Urinary bladder (tissue), 4 donors: ENCODE results near the gene PAH. TPM values are rescaled to one million over a fixed set of nuclear protein-coding genes. Genes with fewer than 3 reads are reported as not detected.
A peak's percentile ranks its signal among the peaks of the same experiment; 100 is the strongest.

Source experiments
- DNase-seq: peaks from one replicate; pipeline ENCODE4 v3.0.0-alpha.2; 2015; ENCODE audit errors: extremely low spot score
- H3K27ac ChIP-seq: one replicate; pipeline ENCODE4 v1.5.1; 2013; ENCODE audit warnings: low read depth, mild to moderate bottlenecking, moderate library complexity
- H3K36me3 ChIP-seq: one replicate; pipeline ENCODE4 v1.6.1; 2013; ENCODE audit warnings: mild to moderate bottlenecking, moderate library complexity; ENCODE audit not compliant: insufficient read depth
- H3K4me1 ChIP-seq: one replicate; pipeline ENCODE4 v1.6.1; 2013; ENCODE audit warnings: mild to moderate bottlenecking, moderate library complexity; ENCODE audit not compliant: insufficient read depth
- H3K4me3 ChIP-seq: one replicate; pipeline ENCODE4 v1.5.1; 2013; ENCODE audit warnings: low read depth, low read length
- WGBS: extraction: QIAGEN DNeasy Blood & Tissue Kit; methylation state at CpG from one replicate; pipeline ENCODE4 v1.1.7; 2013; 5-methylcytosine and 5-hydroxymethylcytosine counted together
- polyA plus RNA-seq: library from polyadenylated mRNA; stranded (reverse); fragments of 200-250 nt; gene quantifications from one replicate; pipeline ENCODE4 v1.2.3, GENCODE V29; 2013
- total RNA-seq: library from RNA; depleted of rRNA; stranded (reverse); fragments of >200 nt; gene quantifications from one replicate; pipeline ENCODE4 v1.2.3, GENCODE V29; 2014
- donor health status: healthy with polysubstance abuse.
- donor health status: healthy.

PAH gene
- total RNA-seq (2.3 TPM), polyA plus RNA-seq (0.37 TPM)

DNA sequence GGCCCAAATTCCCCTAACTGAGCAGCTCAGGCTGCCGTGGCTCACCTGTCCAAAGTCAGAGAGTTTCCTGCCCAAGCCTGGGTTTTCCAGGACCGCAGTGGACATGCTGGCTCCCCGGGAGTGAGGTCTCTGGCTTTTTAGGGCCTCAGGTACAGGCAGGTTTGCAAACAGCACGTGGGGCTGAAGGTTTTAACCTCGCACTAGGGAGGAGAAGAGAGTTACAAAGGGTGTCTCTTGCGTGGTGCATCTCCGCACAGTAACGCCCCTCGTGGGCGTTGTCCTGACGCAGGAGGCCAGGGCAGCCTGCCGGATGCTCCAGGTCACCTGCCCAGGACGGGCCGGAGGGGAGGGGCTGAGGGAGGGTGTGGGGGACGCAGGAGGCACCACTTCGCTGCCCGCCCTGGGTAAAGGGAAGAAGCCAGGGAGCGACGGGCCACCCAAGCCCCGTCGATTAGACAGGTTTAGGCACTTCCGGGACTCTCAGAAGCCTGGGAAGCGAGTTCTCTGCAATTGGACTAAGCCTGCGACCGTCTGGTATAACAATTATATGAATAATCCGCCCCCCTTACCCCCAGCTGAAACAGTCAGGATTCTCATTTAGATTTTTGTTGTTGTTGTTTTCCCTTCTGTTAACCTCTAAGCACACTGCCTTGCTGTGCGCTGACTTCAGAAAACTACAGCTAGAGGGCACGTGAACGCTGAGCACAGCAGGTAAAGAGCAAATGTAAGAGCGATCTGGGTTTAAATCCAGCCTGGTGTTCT, at the start of gene PAH:
PAH (minus strand) TSS at position 219 of the 762 bp plus-strand sequence; CDS start at position 105, 114 bp downstream.
- H3K27ac ChIP-seq, result no peak within 1 kb of the TSS
- no peaks in the 10 kb centered on the region for H3K36me3 ChIP-seq
- WGBS, result 10% methylated on average over 30 of the region's 30 CpGs
- no peak for DNase-seq
- no peak within 1 kb of the TSS for H3K4me3 ChIP-seq
- H3K4me1 ChIP-seq, result no peaks in the 10 kb centered on the region

DNA sequence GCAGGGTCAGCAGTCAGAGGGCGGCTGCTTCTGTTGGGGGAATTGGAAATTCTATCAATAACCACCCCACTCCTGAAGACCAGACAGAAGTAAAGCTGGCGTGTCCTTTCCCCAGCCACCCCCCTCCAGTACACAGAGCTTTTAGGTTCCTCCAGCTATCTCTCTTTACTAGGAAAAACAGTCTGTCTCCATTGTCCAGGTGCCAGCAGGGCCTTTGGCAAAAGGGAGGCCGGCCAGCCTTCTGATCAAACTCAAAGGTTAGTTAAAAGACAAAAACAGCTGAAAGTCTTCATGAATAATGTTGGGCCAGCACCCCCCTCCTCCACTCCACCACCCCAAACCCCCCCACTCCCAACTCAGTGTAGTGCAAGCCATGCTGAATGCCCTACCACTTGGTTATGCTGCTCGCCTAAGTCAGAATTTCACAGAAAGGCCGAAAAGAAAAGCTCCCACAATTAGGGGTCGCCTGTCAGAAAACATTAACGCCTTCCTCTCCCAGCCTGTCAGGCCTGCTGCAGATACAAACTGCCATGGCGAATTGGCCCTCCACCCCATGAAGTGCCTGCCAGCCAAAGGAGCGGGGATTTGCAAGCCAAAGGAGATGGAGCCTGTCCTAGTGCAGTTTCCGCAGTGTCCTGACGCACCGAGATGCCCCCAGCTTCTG, 49.3 kb upstream of the PAH start:
- WGBS, result 30% methylated on average over 12 of the region's 12 CpGs
- DNase-seq, result no peak
- no peak overlapping the region for H3K4me3 ChIP-seq
- no peaks in the 10 kb centered on the region for H3K4me1 ChIP-seq
- no peak overlapping the region for H3K27ac ChIP-seq
- H3K36me3 ChIP-seq, result no peaks in the 10 kb centered on the region

DNA sequence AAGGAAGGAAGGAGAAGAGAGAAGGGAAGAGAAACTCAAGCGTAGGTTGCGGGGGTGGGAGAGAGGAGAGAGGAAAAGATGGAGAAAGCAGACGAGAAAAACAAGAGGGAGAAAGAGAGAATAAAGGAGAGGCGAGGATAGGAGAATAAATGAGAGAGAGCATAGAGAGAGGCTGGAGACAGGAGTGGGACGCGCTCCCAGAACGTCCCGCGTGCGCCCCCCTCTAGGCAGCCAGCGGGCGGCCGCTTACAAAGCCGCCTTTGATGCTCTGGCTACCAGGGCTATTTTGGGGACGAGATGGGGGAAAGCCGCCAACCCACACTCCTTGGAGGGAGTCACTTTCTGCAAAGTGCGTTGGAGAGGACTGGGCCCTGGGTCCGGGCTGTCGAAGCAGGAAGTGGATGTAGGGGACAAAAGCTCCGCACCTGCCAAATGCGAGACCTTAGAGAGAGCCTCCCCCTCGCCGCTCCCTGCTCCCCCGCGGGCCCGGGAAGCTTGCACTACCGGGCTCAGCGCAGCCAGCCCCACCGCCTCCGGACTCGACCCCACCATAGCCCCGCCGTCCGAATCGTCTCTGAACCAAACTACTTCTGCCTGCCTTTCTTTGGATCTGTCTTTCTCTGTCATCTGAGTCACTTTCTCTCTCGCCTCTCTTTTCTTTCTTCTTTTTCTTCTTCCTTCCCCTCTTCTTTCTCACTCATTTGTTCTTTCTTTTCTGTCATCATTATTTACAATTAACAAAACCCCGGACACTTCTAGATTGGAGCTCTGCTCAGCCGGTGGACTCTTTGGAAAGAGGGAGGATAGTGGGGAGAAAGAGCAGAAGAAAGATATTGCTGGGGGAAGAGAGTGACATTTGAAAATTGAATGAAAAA, 48.5 kb upstream of the PAH start:
- no peak overlapping the region for H3K4me3 ChIP-seq
- no peak for DNase-seq
- H3K4me1 ChIP-seq, result no peaks in the 10 kb centered on the region
- WGBS, result 2% methylated on average over 38 of the region's 38 CpGs
- no peak overlapping the region for H3K27ac ChIP-seq
- no peaks in the 10 kb centered on the region for H3K36me3 ChIP-seq

DNA sequence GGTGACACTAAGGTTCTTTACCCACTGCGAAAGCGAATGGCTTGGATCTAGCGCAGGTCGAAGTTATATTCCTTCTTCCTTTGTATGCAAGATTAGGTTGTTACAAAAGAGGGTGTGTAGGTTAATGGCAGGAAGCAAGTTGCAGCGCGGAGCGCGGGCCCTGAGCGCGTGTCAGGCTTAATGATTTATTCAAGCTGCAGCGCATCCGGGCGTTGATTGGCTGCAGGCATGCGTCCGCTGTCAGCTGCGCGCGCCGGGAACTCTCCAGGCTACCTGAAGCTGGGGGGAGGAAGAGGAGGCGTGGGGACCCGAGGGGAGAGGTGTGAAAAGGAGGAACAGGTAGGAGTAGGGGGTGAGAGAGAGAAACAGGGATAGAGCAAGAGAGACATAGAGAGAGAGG, 47.8 kb upstream of the PAH start:
- Histone ChIP-seq H3K27ac (no peak overlapping the region), H3K4me3 (no peak overlapping the region), H3K4me1 (no peaks in the 10 kb centered on the region), H3K36me3 (no peaks in the 10 kb centered on the region)
- WGBS, result 2% methylated on average over 21 of the region's 21 CpGs
- DNase-seq, result no peak

DNA sequence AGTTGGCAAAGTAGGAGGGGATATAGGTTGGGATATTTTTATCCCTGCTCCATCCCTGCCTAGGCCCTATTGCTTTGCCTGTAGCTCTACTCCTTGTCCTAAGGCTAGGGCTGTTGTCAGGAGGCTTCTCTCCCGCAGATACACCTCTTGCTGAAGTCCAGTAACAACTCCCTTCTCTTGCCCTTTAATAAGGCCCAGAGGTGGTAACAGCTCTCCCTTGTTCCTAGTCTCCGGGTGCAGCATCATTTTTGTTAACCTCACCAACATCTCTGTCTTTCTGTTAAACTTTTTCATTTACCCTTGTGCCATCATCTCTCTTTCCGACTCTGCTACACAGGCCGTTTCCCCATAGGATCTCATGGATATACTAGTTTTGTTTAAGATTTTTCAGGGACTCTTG, 46.8 kb upstream of the PAH start:
- H3K4me1 ChIP-seq, result no peaks in the 10 kb centered on the region
- 52% methylated on average over 4 of the region's 4 CpGs for WGBS
- no peak overlapping the region for H3K27ac ChIP-seq
- no peak for DNase-seq
- H3K36me3 ChIP-seq, result no peaks in the 10 kb centered on the region
- H3K4me3 ChIP-seq, result no peak overlapping the region

DNA sequence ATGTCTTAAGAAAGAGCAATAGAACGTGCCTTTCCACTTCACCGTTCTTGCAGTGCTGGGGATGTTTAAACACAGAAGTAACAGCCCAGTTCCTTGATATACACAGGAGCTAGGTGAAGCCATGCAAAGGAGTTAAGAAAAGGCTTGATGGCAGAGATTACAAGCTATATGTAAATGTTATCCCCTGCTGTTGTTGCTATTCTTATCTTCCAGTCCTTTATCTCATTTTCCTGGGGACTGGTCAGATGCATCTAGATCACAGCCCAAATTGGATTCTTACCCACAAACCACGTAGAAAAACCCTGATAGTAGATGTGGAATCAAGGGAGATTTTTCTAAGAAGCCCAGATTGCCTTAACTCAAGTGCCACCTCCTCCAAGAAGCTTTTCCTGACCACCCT, 45.9 kb upstream of the PAH start:
- Histone ChIP-seq H3K4me3 (no peak overlapping the region), H3K27ac (no peak overlapping the region), H3K36me3 (no peaks in the 10 kb centered on the region), H3K4me1 (no peaks in the 10 kb centered on the region)
- 9% methylated on average over 3 of the region's 3 CpGs for WGBS
- no peak for DNase-seq

DNA sequence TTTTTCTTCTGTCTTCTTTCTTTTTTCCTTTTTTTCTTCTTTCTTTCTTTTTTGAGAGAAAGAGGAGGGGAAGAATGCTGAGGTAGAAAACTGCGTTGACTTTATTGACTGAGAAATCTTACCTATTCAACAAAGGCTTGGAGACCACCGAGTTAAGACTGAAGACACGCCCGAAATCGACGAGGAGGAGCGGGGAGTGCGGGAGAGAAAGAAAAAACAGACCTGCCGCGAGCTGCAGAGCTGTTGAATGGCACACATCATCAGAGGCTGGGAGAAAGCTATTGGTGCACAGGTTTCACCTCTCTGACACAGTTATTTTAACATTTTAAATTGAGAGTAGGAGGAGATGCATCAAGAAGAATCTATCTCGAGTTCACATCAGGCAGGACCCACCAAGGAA, 45.5 kb upstream of the PAH start:
- Histone ChIP-seq H3K36me3 (no peaks in the 10 kb centered on the region), H3K27ac (no peak overlapping the region), H3K4me3 (no peak overlapping the region), H3K4me1 (no peaks in the 10 kb centered on the region)
- WGBS, result 8% methylated on average over 11 of the region's 11 CpGs
- DNase-seq, result no peak

DNA sequence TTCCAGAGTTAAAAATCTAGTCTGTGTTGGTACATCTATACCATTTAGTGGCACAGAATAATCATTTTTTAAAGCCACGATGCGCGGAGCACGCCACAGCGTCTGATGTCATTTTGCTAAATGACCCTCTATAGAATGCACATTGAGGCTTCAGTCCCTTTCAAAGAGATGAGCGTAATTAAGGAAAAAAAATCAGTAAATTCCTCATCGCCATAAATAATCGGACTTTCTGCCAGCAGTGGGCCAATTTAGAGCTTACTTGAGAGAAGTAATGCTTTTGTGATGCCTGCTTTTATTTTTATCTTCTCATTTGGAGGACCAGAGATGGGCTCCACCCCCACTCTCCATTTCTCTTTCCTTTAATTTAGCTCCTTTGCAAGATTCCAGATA, 44.4 kb upstream of the PAH start:
- H3K27ac ChIP-seq, result no peak overlapping the region
- H3K36me3 ChIP-seq, result no peaks in the 10 kb centered on the region
- no peak overlapping the region for H3K4me3 ChIP-seq
- no peaks in the 10 kb centered on the region for H3K4me1 ChIP-seq
- DNase-seq, result no peak
- 5% methylated on average over 8 of the region's 8 CpGs for WGBS

DNA sequence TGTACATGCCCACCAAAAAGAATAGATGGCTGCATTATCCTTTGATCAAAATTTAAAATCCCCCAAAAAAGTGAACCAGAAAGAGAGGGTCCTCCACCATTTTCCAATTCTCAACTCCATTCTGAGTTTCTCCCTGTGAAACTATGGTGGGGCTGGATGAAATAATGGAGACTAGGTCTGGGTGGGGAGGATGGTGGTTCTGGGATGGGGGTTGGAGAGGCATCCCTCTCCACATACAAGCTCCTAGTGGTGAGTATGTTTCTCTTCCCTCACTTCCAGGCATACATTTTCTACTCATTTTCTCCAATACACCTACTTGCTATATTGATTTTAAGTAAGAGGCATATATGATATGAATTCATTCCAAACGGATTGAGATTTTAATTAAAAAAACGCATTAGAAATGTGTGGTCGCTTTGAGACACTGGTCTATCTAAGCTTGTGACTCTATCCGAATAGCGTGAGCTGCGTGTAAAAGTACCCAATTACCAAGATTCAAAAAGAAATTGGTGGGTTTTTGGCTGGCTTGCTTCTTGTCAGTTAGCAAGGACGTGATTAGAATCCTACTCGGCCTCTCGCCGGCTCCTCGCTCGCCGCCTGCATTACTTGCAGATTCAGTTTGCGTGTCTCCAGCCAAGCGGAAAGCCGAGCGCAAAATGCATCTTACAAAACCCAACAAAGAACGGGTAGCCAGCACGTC, 43.9 kb upstream of the PAH start:
- no peak for DNase-seq
- 7% methylated on average over 19 of the region's 19 CpGs for whole genome bisulfite sequencing

DNA sequence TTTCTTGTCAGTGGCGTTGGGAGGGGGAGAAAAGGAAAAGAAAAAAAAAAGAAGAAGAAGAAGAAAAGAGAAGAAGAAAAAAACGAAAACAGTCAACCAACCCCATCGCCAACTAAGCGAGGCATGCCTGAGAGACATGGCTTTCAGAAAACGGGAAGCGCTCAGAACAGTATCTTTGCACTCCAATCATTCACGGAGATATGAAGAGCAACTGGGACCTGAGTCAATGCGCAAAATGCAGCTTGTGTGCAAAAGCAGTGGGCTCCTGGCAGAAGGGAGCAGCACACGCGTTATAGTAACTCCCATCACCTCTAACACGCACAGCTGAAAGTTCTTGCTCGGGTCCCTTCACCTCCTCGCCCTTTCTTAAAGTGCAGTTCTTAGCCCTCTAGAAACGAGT, 42.3 kb upstream of the PAH start:
- 9% methylated on average over 14 of the region's 14 CpGs for WGBS
- no peak overlapping the region for H3K4me3 ChIP-seq
- H3K27ac ChIP-seq, result no peak overlapping the region
- no peaks in the 10 kb centered on the region for H3K36me3 ChIP-seq
- no peak for DNase-seq
- H3K4me1 ChIP-seq, result no peaks in the 10 kb centered on the region

More for the DNA sequence above, 43.9 kb upstream of the PAH start:
- H3K4me1 ChIP-seq, result no peaks in the 10 kb centered on the region
- H3K4me3 ChIP-seq, result no peak overlapping the region
- no peaks in the 10 kb centered on the region for H3K36me3 ChIP-seq
- H3K27ac ChIP-seq, result no peak overlapping the region

DNA sequence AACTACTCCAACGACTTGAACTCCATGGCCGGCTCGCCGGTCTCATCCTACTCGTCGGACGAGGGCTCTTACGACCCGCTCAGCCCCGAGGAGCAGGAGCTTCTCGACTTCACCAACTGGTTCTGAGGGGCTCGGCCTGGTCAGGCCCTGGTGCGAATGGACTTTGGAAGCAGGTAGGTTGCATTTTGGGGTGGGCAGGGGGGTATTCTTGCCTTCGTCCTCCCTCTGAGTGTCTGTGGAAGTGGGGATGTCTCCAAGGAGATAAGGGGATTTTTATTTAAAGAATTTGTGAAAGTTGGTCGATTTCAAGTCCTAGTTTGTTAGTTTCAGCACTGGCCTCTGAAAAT, 41.8 kb upstream of the PAH start:
- WGBS, result 3% methylated on average over 15 of the region's 15 CpGs
- no peak overlapping the region for H3K4me3 ChIP-seq
- H3K36me3 ChIP-seq, result no peaks in the 10 kb centered on the region
- no peak for DNase-seq
- no peaks in the 10 kb centered on the region for H3K4me1 ChIP-seq
- H3K27ac ChIP-seq, result no peak overlapping the region

DNA sequence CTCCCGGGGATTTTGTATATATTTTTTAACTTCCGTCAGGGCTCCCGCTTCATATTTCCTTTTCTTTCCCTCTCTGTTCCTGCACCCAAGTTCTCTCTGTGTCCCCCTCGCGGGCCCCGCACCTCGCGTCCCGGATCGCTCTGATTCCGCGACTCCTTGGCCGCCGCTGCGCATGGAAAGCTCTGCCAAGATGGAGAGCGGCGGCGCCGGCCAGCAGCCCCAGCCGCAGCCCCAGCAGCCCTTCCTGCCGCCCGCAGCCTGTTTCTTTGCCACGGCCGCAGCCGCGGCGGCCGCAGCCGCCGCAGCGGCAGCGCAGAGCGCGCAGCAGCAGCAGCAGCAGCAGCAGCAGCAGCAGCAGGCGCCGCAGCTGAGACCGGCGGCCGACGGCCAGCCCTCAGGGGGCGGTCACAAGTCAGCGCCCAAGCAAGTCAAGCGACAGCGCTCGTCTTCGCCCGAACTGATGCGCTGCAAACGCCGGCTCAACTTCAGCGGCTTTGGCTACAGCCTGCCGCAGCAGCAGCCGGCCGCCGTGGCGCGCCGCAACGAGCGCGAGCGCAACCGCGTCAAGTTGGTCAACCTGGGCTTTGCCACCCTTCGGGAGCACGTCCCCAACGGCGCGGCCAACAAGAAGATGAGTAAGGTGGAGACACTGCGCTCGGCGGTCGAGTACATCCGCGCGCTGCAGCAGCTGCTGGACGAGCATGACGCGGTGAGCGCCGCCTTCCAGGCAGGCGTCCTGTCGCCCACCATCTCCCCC, 41.2 kb upstream of the PAH start:
- H3K4me1 ChIP-seq, result no peaks in the 10 kb centered on the region
- WGBS, result under 1% methylated on average over 83 of the region's 83 CpGs
- DNase-seq, result no peak

More for the DNA sequence above, 41.2 kb upstream of the PAH start:
- Histone ChIP-seq H3K4me3 (peak overlapping the region; percentile 26), H3K27ac (no peak overlapping the region), H3K36me3 (no peaks in the 10 kb centered on the region)
